GM12878 (cell line): ENCODE measurements around the gene FAM184B. TPM values are rescaled to one million over a fixed set of nuclear protein-coding genes. Genes with fewer than 3 reads are reported as not detected.

Experiments
- ATAC-seq: fragments of 200-7000 bp; cut with Tn5 transposase; 3 replicates; pipeline ENCODE4 v1.9.1; 2020; ENCODE audit warnings: mild to moderate bottlenecking, moderate library complexity
- BruUV-seq: library from RNA; stranded (reverse); fragments of 400-500 nt; replicated peaks from 2 replicates; lab custom pipeline; 2021; lab: Mats Ljungman, UMichigan
- CTCF ChIA-PET: fragments of 300-600 bp; sonication (Branson Sonifier 250); formaldehyde crosslinking; extraction: SDS; loops from one replicate; lab custom pipeline; 2021; ENCODE audit warnings: inconsistent platforms; lab: Yijun Ruan, JAX
- POLR2A ChIA-PET: fragments of 350-600 bp; formaldehyde crosslinking; extraction: SDS; loops from one replicate; lab custom pipeline; 2021; ENCODE audit warnings: inconsistent platforms; lab: Charles Lee
- RAD21 ChIA-PET: fragments of 300-600 bp; sonication (Branson Sonifier 250); formaldehyde crosslinking; loops from one replicate; lab custom pipeline; 2023; ENCODE audit warnings: antibody characterized with exemption; ENCODE audit not compliant: unreplicated experiment; lab: Charles Lee
- SMC1A ChIA-PET: fragments of 300-600 bp; sonication (Branson Sonifier 250); formaldehyde crosslinking; loops from one replicate; lab custom pipeline; 2023; ENCODE audit not compliant: unreplicated experiment, uncharacterized antibody; lab: Charles Lee
- DNase-seq: peaks from one replicate; pipeline ENCODE4 v3.0.0-alpha.2; 2011; ENCODE audit warnings: low read depth, low spot score
- FAIRE-seq: peaks from 3 replicates; lab custom pipeline; 2011; peaks lifted over from hg19 to GRCh38; lab: Jason Lieb, UNC
- H2AFZ ChIP-seq: 2 replicates; pipeline ENCODE4 v1.6.0; 2011; ENCODE audit warnings: low read depth, low read length, control low read depth; ENCODE audit not compliant: control insufficient read depth
- H3K27ac ChIP-seq: 2 replicates; pipeline ENCODE4 v1.5.1; 2011; ENCODE audit warnings: control low read depth; ENCODE audit not compliant: control insufficient read depth, insufficient read depth
- H3K27me3 ChIP-seq, 2 experiments: replicated peaks in 1 of 2; 2 replicates each; pipeline versions ENCODE4 v1.6.0 to v1.6.1; 2011; ENCODE audit warnings: low read length in 1 of 2; ENCODE audit not compliant: control insufficient read depth in 2 of 2, insufficient read depth in 2 of 2
- H3K36me3 ChIP-seq, 2 experiments: 2 replicates each; pipeline ENCODE4 v1.5.1; 2011; ENCODE audit warnings: low read length in 1 of 2; ENCODE audit not compliant: control insufficient read depth in 2 of 2, insufficient read depth in 2 of 2
- H3K4me1 ChIP-seq: 2 replicates; pipeline ENCODE4 v1.6.1; 2011; ENCODE audit warnings: mild to moderate bottlenecking, low read length, moderate library complexity, mixed read lengths; ENCODE audit not compliant: control insufficient read depth, insufficient read depth
- H3K4me2 ChIP-seq: 2 replicates; pipeline ENCODE4 v1.6.0; 2011; ENCODE audit warnings: control low read depth; ENCODE audit not compliant: control insufficient read depth, insufficient read depth
- H3K4me3 ChIP-seq: fragments of 200-600 bp; sonication (generic); 2 replicates; pipeline ENCODE4 v1.5.1; 2016
- H3K79me2 ChIP-seq: 2 replicates; pipeline ENCODE4 v1.6.0; 2011; ENCODE audit warnings: low read length; ENCODE audit not compliant: control insufficient read depth, insufficient read depth
- H3K9ac ChIP-seq: 2 replicates; pipeline ENCODE4 v1.8.0; 2011; ENCODE audit warnings: low read length, control low read depth, mixed read lengths; ENCODE audit not compliant: control insufficient read depth, insufficient read depth
- H3K9me3 ChIP-seq: replicated peaks from 3 replicates; pipeline ENCODE4 v1.5.1; 2011; ENCODE audit warnings: mild to moderate bottlenecking, low read length; ENCODE audit not compliant: control insufficient read depth, insufficient read depth
- H4K20me1 ChIP-seq: 2 replicates; pipeline ENCODE4 v1.6.0; 2011; ENCODE audit not compliant: control insufficient read depth, insufficient read depth
- ATF7 ChIP-seq: fragments of 450-650 bp; IDR thresholded peaks from 2 replicates; pipeline ENCODE4 v1.6.1; 2016; ENCODE audit warnings: low read depth, mild to moderate bottlenecking
- ESRRA ChIP-seq: IDR thresholded peaks from 2 replicates; pipeline ENCODE4 v1.6.1; 2012; ENCODE audit warnings: mild to moderate bottlenecking, low read length, improper control_type of control experiment
- FOS ChIP-seq: IDR thresholded peaks from 3 replicates; pipeline ENCODE4 v1.6.1; 2011; ENCODE audit warnings: borderline replicate concordance; ENCODE audit not compliant: insufficient read length; ENCODE audit errors: extremely low read depth
- PAX8 ChIP-seq: fragments of 450-650 bp; IDR thresholded peaks from 2 replicates; pipeline ENCODE4 v1.6.1; 2017; ENCODE audit warnings: mild to moderate bottlenecking, moderate library complexity
- POU2F2 ChIP-seq: IDR thresholded peaks from 3 replicates; pipeline ENCODE4 v1.6.1; 2011; ENCODE audit warnings: low read depth, mild to moderate bottlenecking, low read length, borderline replicate concordance
- SPI1 ChIP-seq: IDR thresholded peaks from 2 replicates; pipeline ENCODE4 v1.6.1; 2011; ENCODE audit warnings: low read depth, mild to moderate bottlenecking, low read length, moderate library complexity, borderline replicate concordance; ENCODE audit not compliant: insufficient read depth
- SREBF1 ChIP-seq: IDR thresholded peaks from 2 replicates; pipeline ENCODE4 v1.6.1; 2012; ENCODE audit warnings: mild to moderate bottlenecking, low read length
- ZBED1 ChIP-seq: IDR thresholded peaks from 2 replicates; pipeline ENCODE4 v1.6.1; 2016; ENCODE audit warnings: borderline replicate concordance
- ZZZ3 ChIP-seq: IDR thresholded peaks from 2 replicates; pipeline ENCODE4 v1.6.1; 2011; ENCODE audit warnings: low read depth; ENCODE audit not compliant: control insufficient read depth, insufficient read length
- WGBS: methylation state at CpG from one replicate; pipeline ENCODE4 v1.1.6; 2016; ENCODE audit warnings: low lambda C conversion rate; ENCODE audit not compliant: insufficient replicate concordance, insufficient coverage; ENCODE audit errors: missing lambda C conversion rate; 5-methylcytosine and 5-hydroxymethylcytosine counted together
- in situ Hi-C: fragments of 300-500 bp; cut with MboI; formaldehyde crosslinking; loops from 9 replicates; pipeline ENCODE4 v1.14.3; 2018; ENCODE audit warnings: mixed read lengths
- intact Hi-C: fragments of 100-400 bp; cut with micrococcal nuclease; formaldehyde crosslinking; loops from one replicate; pipeline ENCODE4 v1.14.2; 2022; ENCODE audit not compliant: unreplicated experiment
- polyA plus RNA-seq, 11 experiments: library from polyadenylated mRNA; depleted of rRNA in 4 of 11; unstranded in 6 of 11; stranded (reverse) in 5 of 11; fragments of >200 nt; fragmentation: Nextera tagmentation in 4 of 11; fragmentation: Illumina TruSeq in 1 of 11; extraction: Ambion mirVana in 4 of 11; extraction: Trizol in 1 of 11; gene quantifications; 1 replicate in 1 of 11; 2 replicates in 10 of 11; pipeline versions ENCODE4 v1.2.1 to v1.2.3, GENCODE V29; 2011 to 2016; ENCODE audit warnings: inconsistent platforms in 2 of 11, missing spikeins in 2 of 11, low read depth in 1 of 11
- total RNA-seq, 4 experiments: library from RNA; depleted of rRNA in 3 of 4; stranded (reverse); fragments of >200 nt in 3 of 4; fragmentation: Illumina TruSeq in 1 of 4; extraction: Trizol in 1 of 4; gene quantifications; 2 replicates each; pipeline versions ENCODE4 v1.2.1 to v1.2.3, GENCODE V29; 2013 to 2021
- TF ChIP-seq, protein P1 (sequence below), 3 experiments: IDR thresholded peaks in 2 of 3; conservative IDR thresholded peaks in 1 of 3; 2 replicates each; pipeline ENCODE4 v1.5.1; 2011; ENCODE audit warnings: low read depth in 3 of 3, low read length in 3 of 3, mild to moderate bottlenecking in 3 of 3, control low read depth in 2 of 3, moderate library complexity in 2 of 3, inconsistent platforms in 1 of 3, mixed read lengths in 1 of 3; ENCODE audit not compliant: control insufficient read depth in 2 of 3, insufficient read depth in 1 of 3; ENCODE audit errors: extremely low read depth in 1 of 3

The FAM184B gene
- total and polyA plus RNA-seq, 10 of the 15 experiments (the other 5 are each of a cell fraction or from before 2014, with no cell fraction given), result under 0.01 TPM; not detected in 9

DNA sequence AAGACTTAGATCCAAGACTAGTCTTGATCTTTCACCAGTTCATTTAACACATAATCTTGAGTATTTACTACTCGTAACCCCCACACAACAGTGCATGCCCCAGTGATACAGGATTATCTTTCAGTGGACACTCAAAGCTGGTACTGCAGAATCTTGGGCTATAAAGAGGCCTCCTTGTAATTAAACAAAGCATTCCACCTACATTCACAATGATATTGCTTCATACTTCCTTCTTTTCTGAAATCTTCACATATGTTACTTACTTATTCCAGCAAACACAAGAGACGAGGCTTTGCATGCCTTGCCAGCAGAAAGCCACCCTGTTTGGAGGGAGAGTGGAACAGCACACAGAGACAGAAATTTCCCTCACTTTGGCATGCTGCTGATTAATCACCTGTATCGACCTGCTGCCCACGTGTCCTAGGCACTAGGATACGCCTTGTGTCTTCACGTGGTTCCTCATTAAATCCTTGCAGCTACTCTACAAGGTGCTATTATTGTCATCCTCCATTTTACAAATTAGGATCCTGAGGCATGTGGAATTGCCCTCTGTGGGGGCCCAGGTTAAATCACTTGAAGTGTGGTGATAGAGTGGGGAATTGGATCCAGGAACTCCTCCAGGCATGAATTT lies 77.3 kb downstream of the FAM184B start:
- intact Hi-C loops, result no loop called here
- RAD21 ChIA-PET, result no interaction called here
- Histone ChIP-seq H3K9me3 (no peaks in the 10 kb centered on the region), H3K4me3 (no peak overlapping the region), H3K27me3 (no peaks in the 10 kb centered on the region), H3K79me2 (no peaks in the 10 kb centered on the region), H3K4me1 (no peaks in the 10 kb centered on the region), H3K9ac (no peak overlapping the region), H4K20me1 (no peaks in the 10 kb centered on the region), H3K4me2 (no peak overlapping the region), H2AFZ (no peak overlapping the region), H3K27ac (no peak overlapping the region), H3K36me3 (no peaks in the 10 kb centered on the region)
- WGBS, result 8% methylated on average over 6 of the region's 6 CpGs
- CTCF ChIA-PET, result interaction anchor here (0.6 kb wide), 1 partner anchor 280 kb away, joined by 3 read pairs; no protein-coding TSS in a partner anchor
- BruUV-seq, result no TSS peak
- no peak for DNase-seq
- POLR2A ChIA-PET, result no interaction called here
- TF ChIP-seq ATF7 (no peak), ESRRA (no peak), PAX8 (no peak)
- FAIRE-seq, result no peak
- SMC1A ChIA-PET, result no interaction called here
- no peak for ATAC-seq
- in situ Hi-C loops, result no loop called here

DNA sequence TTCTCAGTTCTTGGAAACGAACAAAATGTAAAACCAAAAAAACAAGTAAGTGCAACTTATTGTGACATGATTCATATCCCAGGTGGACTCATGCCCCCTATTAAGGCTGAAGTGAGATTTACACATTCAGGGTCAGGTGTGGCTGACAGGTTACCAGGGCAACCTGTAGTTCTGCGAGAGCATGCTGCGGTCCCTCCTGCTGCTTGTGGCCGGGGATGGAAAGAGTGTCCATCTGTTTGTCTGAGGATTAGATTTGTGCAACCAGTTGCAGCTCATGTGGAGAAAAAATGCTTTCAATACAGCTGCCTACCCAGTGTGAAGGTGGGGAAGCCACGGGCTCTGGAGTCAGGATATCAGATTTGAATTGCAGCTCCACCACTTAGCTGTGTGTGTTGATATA lies 78.8 kb downstream of the FAM184B start:
- no peaks in the 10 kb centered on the region for H3K79me2 ChIP-seq
- no peaks in the 10 kb centered on the region for H3K9me3 ChIP-seq
- H3K9ac ChIP-seq, result no peak overlapping the region
- no peaks in the 10 kb centered on the region for H3K36me3 ChIP-seq
- intact Hi-C loops, result no loop called here
- no peaks in the 10 kb centered on the region for H3K4me1 ChIP-seq
- no peak overlapping the region for H2AFZ ChIP-seq
- H3K27ac ChIP-seq, result no peak overlapping the region
- in situ Hi-C loops, result no loop called here
- ATAC-seq (no peak), DNase-seq (no peak), FAIRE-seq (no peak)
- no peak overlapping the region for H3K4me2 ChIP-seq
- ChIA-PET SMC1A (no interaction called here), POLR2A (no interaction called here), RAD21 (no interaction called here), CTCF (no interaction called here)
- BruUV-seq, result no TSS peak
- TF ChIP-seq ZBED1 (no peak), FOS (no peak), POU2F2 (no peak), ZZZ3 (no peak), SPI1 (no peak), SREBF1 (no peak)
- TF ChIP-seq, protein P1, sequence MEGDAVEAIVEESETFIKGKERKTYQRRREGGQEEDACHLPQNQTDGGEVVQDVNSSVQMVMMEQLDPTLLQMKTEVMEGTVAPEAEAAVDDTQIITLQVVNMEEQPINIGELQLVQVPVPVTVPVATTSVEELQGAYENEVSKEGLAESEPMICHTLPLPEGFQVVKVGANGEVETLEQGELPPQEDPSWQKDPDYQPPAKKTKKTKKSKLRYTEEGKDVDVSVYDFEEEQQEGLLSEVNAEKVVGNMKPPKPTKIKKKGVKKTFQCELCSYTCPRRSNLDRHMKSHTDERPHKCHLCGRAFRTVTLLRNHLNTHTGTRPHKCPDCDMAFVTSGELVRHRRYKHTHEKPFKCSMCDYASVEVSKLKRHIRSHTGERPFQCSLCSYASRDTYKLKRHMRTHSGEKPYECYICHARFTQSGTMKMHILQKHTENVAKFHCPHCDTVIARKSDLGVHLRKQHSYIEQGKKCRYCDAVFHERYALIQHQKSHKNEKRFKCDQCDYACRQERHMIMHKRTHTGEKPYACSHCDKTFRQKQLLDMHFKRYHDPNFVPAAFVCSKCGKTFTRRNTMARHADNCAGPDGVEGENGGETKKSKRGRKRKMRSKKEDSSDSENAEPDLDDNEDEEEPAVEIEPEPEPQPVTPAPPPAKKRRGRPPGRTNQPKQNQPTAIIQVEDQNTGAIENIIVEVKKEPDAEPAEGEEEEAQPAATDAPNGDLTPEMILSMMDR (IDR thresholded peaks at IDR 0.05 in 2 of 3, conservative IDR thresholded peaks at IDR 0.05 in 1 of 3; ENCODE audit: control insufficient read depth in 2 of 3, extremely low read depth in 1 of 3, insufficient read depth in 1 of 3, low read depth in 3 of 3, low read length in 3 of 3), result no peak
- H3K4me3 ChIP-seq, result no peak overlapping the region
- H3K27me3 ChIP-seq, result no peaks in the 10 kb centered on the region
- no peaks in the 10 kb centered on the region for H4K20me1 ChIP-seq
- 40% methylated on average over 5 of the region's 5 CpGs for WGBS
